GM18502 (cell line): ENCODE measurements around the gene CDKAL1.
"Not testable (repeated sequence)": the region's sequence is repeated elsewhere in the genome, so short reads cannot be mapped to it uniquely, and the experiment has no call there.

Source experiments
- ATAC-seq: cut with Tn5 transposase; IDR thresholded peaks from one replicate; pipeline ENCODE4 v1.9.1; 2021; ENCODE audit warnings: mild to moderate bottlenecking; ENCODE audit not compliant: unreplicated experiment, poor library complexity

The CDKAL1 gene

GRCh38 chr6:20723236-20723635 is 189.0 kb downstream of the CDKAL1 start:
- no peak for ATAC-seq

GRCh38 chr6:20724443-20725190 is 190.4 kb downstream of the CDKAL1 start:
- ATAC-seq = no peak

- ATAC-seq = not testable (repeated sequence)
Measured at GRCh38 chr6:20725235-20725634, 191.0 kb downstream of the CDKAL1 start.

- no peak for ATAC-seq
Measured at GRCh38 chr6:20729086-20729485, 194.8 kb downstream of the CDKAL1 start.

GRCh38 chr6:20732362-20732761 is 198.1 kb downstream of the CDKAL1 start:
- ATAC-seq = not testable (repeated sequence)

- no peak for ATAC-seq
Measured at GRCh38 chr6:20732896-20733295, 198.6 kb downstream of the CDKAL1 start.

GRCh38 chr6:20737912-20738311 is 203.7 kb downstream of the CDKAL1 start:
- no peak for ATAC-seq

- no peak for ATAC-seq
Measured at GRCh38 chr6:20740088-20740487, 205.8 kb downstream of the CDKAL1 start.

- no peak for ATAC-seq
Measured at GRCh38 chr6:20740727-20741126, 206.5 kb downstream of the CDKAL1 start.

GRCh38 chr6:20741490-20741889 is 207.2 kb downstream of the CDKAL1 start:
- ATAC-seq = no peak

- no peak for ATAC-seq
Measured at GRCh38 chr6:20744911-20745557, 210.8 kb downstream of the CDKAL1 start.

- ATAC-seq = peak; percentile 45
Measured at GRCh38 chr6:20746024-20746423, 211.8 kb downstream of the CDKAL1 start.

GRCh38 chr6:20746805-20747558 is 212.7 kb downstream of the CDKAL1 start:
- ATAC-seq = no peak

GRCh38 chr6:20747991-20748390 is 213.7 kb downstream of the CDKAL1 start:
- no peak for ATAC-seq

- ATAC-seq = no peak
Measured at GRCh38 chr6:20751293-20751935, 217.2 kb downstream of the CDKAL1 start.

- no peak for ATAC-seq
Measured at GRCh38 chr6:20755631-20756030, 221.4 kb downstream of the CDKAL1 start.

GRCh38 chr6:20756584-20757147 is 222.4 kb downstream of the CDKAL1 start:
- ATAC-seq = not testable (repeated sequence)

- ATAC-seq = no peak
Measured at GRCh38 chr6:20757761-20758160, 223.5 kb downstream of the CDKAL1 start.

GRCh38 chr6:20763296-20763695 is 229.0 kb downstream of the CDKAL1 start:
- no peak for ATAC-seq

- no peak for ATAC-seq
Measured at GRCh38 chr6:20769631-20770030, 235.4 kb downstream of the CDKAL1 start.
